HL-60/S4 (cell line): Measurements from ENCODE around the gene IL34.

Source experiments
- in situ Hi-C: fragments of 300-500 bp; cut with MboI; formaldehyde crosslinking; loops from 2 replicates; pipeline ENCODE4 v1.14.3; 2022; ENCODE audit warnings: low sequenced_read_pairs

Gene IL34

DNA sequence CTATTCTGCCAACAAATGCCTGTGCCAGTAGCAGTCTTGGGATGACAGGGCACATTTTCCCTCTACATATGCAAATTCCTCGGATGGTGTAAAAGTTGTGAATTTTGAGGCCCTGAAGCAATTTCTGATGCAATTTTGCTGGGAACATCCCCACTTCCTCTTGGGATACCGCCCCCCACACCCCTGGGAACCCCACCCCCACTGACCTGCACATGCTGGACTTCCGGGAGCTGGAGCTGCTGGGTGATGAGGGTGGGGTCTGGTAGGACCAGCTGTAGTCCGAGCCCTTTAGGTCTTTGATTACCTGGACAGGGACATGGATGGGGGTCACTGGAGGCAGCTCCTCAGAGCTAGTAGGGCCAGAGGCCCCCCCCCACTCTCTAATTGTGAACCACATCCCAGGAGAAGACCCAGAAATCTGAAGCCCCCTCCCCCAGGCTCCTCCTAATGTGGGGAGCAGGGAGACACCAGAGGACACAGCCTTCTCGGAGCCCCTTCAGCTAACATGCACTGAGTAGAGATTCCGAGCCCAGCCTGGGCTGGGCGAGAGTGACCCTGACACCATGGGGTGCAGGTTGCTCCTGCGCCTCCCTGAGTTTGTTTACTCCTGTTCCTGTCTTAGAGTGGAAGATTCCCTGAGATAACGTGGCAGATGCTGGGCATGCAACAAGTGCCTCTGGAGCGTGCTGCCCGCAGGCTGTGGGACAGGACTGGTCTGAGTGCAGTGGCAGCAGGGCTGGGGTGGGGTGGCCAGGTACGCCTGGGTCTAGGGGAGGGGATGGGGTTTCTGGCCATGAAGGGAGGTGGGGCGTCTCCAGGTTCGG lies 30.5 kb downstream of the IL34 start:
- in situ Hi-C loops = loop anchor here (10.0 kb wide), 1 partner anchor 98 kb away; no protein-coding TSS in a partner anchor

DNA sequence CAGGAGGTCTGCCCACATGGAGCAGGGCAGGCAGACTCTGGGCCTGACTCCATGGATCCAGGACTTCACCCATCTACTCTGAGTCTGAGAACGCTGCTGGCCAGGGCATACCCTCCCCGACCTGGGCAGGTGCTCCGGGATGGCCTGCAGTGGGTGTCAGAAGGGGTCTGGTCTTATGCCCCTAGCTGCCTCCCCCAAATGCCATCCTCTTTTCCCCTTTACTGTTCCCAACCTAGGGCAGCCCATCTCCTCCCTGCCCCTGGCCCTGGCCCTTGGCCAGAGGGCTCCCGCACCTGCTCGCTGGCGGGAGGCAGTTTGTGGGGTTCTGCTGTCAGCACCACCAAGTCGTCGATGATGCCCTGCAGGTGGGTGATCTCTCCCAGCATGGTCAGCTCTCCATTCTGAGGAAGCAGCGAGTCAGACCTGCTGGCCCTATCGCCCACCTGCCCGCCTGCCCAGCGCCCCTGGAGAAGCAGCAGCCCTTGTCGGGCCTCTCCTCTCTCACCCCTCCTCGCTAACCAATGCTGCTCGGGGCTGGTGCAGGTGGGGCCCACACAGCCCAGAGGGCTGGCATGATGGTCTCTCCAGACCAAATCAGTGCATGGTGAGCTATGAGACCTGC lies 31.3 kb downstream of the IL34 start:
- in situ Hi-C loops = loop anchor here (10.0 kb wide), 1 partner anchor 97 kb away; no protein-coding TSS in a partner anchor

DNA sequence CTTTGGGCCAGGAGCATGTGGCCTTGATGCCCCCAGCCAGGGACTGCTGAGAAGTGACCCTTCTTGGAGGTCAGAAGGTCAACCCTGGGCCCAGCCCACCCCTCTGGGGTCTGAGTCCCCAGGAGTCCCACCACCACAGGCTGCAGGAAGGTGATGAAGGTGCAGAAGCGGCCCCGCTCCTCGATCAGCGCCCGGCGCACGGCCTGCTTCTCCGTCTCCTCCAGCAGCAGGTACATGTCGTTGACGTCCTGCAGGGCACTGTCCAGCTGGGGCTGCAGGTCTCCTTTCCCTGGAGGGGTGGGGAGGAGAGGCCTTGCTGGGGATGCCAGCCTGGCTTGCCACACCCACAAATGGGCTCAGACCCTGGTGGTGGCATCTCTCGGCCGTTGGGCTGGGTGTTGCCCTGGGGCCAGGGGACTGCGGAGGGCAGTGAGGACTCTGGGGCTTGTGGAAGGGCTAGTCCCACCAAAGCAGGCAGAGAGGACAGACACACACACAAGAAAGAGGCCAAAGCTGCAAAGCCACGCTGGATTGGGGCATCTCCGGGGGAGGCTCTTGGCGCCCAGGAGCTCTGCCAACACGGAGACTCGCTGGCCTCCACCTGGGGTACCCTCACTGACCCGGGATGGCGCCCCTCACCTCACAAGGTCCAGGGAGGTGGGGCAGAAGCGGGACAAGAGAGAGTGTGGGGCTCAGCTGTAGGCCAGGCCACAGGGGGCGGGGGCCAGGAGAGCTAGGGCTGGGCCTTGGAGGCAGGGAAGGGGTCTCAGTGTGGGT lies 31.9 kb downstream of the IL34 start:
- in situ Hi-C loops = loop anchor here (10.0 kb wide), 1 partner anchor 96 kb away; no protein-coding TSS in a partner anchor

DNA sequence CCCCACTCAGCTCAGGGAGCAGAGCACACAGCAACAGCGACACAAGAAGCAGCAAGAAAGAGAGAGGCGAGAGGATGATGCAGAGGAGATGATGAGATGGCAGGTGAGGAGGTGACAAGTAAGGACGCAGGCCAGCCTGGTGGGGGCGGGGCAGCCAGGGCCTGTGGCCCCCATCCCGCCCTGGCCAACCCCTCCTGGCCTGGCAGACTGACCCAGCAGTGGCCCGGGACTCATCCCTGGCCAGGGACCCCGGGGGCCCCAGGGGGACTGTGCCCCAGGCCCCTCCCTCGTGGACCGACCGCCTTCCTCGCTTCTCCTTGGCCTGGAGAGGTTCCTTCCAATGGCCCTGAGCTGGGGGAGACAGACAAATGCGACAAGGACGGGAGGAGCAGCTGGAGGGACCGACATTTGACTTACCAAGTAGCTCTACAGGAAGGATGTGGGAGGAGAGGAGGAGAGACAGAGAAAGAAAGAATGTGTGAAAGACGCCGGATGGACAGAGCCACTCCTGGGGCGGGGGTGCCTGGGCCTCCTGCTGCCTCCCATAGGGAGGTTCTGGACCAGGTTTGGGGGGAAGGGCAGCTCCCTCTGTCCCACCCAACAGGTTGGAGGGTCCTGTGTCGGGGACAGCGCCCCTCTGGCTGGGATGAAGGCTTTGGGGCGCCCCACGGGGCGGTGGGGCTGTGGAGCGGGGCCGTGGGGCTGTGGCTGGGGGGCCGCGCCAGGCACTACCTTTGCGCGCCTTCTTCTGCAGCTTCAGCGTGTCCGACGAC lies 32.7 kb downstream of the IL34 start:
- in situ Hi-C loops = loop anchor here (10.0 kb wide), 1 partner anchor 96 kb away; no protein-coding TSS in a partner anchor

DNA sequence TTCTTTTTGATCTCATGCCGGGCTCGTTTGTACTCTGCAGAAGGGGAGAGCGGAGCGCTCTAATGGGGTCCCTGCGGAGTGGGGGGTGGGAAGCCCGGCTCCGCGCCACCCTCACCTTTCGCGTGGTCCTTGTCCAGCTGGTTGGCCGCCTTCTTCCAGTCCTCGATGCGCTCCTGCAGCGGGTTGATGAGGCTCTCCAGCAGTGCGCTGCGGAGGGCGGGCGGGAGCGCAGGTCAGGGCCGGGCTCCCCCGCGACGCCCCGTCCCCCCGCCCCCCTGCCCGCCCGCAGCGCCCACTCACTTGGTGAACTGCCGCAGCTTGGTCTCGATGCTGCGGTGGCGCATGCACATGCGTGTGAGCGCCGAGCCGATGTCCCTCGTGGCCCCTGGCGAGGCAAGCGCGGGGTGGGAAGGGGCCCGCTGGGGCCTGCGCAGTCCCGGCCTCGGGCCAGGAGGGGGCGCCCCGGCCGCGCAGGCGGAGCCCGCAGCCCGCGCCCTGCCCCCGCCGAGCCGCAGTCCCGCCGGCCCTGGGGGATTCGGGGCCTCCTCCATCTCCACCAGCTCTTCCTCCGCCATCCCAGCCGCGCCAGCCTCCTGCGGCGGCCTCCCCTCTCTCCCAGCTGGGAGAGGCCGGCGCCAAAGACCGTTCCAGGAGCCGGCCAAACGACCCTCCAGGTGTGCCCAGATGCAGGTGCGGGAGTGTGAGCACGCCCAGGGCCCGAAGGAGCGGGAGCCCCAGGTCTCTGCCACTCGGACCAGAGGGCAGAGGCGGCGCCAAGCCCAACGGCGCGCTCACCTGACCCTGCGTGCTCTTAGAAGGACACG lies 33.5 kb downstream of the IL34 start:
- in situ Hi-C loops = loop anchor here (10.0 kb wide), 1 partner anchor 95 kb away; no protein-coding TSS in a partner anchor

DNA sequence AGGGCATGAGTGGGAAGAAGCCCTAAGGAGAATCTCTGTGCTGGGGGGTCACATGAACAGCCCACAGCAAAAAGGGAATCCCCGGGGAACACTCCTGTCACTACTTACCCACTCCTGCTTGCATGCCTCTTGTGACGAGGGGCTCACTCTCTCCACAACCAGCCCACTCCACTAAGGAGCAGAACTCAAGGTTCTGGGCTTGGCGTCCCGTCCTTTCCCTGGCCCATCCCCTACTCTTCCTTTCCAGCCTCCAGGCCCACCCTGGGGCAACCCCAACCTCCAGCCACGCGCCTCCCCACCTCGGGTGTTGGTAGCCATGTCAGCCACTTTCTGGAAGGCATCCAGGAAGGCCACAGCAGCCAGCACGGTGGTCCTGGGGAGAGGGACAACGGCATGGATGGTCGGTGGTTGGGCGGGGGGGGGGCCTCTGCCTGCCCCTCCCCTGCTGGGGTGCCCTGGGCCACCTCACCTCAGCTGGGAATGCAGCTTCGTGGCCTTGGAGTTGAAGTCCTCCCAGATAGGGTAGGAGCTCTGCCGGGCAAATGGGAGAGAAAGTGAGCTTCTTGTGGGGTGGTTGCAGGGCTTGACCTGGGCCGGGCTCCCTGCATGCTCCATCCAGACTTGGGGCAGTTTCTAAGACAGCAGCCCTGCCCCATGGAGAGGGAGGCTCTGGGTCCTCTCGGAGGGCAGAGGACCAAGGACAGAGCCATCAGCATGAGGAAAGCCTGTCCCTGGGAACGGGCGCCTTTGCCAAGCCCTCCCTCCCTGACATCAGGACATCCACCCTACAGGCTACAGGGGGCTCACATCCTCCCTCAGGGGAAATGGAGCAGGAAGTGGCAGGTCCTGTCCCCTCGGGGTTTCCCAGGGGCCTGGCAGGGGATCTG lies 34.4 kb downstream of the IL34 start:
- in situ Hi-C loops = no loop called here

DNA sequence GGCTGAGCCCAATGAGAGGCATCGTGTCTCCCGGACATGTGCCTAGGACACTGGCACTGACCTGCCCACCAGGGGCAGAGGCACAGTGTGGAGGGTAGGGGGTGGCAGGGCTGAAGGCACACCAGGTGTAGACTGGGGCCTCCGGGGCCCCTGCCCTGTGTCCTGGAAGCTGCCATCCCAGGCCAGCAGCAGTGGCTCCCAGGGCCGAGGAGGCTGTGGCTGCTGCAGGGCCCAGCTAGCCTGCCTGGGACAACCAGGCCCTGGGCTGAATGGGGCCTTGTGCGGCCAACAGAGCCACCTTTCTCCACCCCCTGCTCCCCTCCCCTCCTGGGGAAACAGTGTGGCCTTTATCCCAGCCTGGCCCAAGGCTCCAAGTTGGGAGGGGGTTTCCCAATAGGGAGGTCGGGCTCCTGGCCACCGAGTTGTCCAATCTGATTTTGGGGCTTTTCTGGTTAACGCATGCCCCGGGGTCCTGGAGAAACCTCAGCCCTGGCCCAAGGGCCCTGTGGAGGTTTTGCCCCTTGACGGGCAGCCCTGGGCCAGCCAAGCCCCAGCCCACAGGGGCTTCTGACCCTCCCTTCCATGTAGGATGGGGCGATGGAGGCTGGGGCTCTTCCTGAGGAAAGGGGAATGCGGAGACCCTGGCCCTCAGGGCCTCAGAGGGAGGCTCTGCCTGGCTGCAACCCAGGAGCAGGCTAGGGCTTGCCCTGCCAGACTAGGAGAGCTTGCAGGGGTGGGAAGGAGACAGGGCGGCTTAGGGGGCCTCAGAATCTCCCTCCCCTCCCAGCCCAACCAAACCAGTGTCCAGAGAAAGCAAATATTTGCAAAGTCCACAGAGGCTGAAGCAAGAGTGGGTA lies 35.3 kb downstream of the IL34 start:
- in situ Hi-C loops = no loop called here

DNA sequence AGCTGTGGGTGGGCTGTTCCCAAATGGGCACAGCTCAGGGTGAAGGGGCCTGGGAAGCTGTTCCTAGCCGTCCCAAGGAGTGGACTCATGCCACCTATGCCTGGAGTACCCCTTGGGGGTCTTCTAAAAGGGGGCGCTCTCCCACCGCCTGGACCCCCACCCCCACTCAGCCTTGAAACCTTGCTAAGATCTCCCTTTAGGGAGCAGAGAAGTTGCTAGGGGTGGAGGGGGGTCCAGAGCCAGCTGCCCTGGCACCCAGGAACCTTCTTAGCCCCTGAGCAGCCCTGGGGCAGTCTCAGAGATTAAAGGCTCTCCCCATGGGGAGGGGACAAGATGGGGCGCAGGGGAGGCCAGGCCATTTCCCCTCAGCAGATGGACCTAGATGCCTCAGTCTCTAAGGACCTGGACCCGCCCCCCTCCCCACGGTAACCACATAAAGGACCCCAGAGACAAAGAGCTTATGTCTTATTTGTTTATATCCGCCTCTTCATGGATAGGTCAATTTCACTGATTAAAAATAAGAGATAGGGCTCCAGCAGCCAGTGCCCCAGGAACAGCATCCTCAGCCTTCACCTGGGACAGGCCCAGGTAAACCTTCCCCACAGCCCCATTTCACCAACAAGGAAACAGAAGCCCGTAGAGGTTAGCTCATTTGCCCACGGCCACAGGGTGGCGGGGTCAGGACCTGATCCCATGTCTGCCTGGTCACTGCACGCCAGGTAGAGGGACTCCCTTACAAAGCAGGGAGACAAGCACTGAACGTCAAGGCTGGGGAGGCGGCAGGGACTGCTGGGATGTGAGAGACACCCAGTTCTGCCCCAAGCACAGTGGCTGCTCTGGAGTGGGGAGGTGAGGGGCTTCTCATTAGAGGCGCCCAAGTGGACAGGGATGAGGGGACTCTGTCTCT lies 36.1 kb downstream of the IL34 start:
- in situ Hi-C loops = no loop called here

DNA sequence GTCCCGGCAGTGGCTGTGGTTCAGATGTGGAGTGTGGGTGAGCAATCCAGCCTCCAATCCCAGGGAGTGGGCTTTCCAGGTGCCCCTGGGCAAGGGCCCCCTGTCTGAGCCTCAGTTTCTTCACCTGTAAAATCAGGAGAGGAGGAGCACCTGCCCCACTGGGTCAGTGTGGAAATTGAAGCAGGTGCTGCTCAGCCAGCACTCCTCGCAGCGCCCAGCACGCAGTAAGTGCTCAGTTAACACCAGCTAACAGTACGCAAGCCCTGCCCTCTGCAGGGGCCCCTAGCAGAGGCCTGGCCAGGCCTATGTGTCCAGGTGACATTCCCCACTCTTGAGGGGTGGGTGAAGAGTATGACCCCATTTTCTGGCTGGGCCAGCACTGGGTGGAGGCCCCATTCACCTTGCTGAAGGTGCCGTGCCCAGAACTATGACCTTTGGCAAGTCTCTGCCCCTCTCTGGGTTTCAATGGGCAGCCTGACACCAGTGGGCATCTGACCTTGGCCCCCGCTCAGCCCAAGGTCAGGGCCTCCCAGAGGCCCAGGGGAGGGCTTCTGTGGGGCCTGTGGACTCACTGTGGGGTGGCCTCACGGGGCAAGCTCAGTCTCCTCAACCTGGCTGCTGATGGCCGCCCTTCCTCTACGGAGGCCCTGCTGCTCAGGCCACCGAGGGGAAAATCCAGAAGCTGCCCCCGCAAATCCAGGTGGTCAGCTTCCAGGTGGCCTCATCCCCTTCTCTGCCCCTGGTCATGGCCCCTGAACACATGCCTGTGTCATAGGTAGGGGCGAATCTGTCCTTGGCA lies 37.0 kb downstream of the IL34 start:
- in situ Hi-C loops = no loop called here

DNA sequence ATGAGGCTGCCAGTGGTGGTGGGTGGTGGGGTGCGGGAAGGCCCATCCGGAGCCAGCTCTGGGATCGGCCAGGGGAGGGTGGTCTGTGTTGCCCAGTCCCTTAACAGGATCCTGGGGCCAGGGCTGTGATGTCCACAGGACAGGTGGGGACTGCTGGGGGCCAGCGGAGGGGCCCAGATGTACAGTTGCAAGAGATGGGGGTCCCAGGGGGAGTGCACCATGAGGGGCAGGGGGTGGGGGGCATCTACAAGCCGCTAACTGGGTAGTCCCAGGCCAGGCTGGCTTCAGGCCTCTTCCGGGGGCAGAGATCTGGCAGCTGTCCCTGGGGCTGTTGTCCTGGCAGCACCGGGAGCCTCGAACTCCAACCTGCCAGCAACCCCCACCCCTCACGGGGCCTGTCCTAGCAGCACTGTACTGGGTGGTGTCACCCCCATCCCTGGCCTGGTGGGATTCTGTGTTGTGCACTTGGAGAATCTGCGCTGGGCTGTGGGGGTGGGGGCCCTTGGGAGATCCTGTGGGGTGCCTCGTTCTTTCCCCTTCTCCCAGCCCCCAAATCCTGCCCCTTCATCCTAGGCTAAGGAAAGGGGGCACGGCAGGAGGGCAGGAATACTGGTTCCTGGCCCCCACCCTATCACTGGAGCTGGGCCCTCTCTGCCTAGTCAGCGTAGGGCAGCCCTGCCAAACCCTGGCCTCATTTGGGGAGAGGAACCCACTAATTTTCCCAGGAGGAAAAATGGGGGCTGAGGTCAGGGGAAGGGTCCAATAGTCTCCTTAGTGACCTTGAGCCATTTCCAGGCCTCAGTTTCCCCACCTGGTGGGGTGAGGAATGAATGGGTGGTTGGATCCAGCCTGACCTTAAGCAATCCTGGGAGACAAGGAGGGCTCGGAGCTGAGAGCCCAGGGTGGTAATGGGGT lies 38.0 kb downstream of the IL34 start:
- in situ Hi-C loops = no loop called here

DNA sequence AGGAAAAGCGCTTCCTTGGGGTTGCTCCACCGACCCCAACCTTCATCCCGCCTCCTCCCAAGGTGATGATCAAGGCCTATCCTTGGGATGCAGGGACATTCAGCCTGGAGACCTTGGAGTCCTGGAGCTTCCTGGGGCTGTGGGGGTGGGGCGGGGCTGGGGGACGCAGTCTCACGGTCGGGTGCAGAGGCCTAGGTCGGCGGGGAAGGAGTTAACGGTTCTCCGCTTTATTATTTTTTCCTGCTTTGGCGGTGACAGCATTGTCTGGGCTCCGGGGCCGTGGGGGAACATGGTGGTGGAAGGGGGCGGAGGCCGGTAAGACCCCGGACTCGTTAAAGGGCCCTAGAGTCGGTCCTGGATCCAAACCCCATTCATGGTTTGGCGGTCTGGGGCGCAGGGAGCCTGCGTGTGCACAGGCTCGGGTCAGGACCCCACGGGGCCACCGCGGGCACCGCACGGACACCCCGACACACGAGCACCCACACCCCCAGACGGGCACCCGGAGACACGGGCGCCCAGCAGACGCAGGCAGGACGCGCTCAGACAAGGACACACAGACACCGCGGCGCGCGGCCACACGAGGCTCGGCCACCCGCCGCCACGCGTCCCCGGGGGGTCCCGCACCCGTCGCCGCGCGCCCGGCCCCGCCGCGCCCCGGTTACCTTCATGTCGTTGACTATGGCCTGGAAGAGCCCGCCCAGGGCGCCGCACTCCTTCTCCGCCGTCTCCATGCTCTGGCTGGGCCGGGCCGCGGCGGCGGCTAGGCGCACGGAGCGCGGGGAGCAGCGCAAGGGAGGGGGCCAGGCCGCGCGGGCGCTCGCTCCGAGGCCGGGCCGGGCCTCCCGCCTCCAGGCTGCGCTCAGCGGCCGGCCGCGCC lies 38.9 kb downstream of the IL34 start:
- in situ Hi-C loops = no loop called here

DNA sequence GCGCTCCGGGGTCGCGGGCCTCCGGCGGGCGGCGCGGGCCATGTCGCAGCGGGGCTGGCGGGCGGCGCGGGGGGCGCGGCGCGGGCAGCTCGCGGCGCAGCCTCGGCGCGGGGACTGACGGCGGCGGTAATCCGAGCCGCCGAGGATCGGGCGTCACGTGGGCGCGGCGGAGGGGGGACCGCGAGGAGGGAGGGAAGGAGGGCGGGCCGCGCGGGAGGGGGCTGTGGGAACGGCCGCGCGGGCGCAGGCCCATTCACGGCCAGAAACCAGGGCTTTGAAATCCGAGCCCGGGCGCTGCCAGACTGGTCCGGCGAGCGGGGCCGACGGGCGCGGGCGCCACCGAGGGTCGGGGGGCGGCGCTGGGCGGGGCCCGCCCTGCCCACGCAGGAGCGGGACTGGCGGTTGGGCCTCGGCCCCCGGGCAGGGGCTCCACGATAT lies 39.6 kb downstream of the IL34 start, which contains the start of gene MTSS2:
MTSS2 (minus strand) TSS at position 116 of the 438 bp plus-strand sequence. CDS start 262 bp downstream, outside the sequence.
- in situ Hi-C loops = no loop called here

DNA sequence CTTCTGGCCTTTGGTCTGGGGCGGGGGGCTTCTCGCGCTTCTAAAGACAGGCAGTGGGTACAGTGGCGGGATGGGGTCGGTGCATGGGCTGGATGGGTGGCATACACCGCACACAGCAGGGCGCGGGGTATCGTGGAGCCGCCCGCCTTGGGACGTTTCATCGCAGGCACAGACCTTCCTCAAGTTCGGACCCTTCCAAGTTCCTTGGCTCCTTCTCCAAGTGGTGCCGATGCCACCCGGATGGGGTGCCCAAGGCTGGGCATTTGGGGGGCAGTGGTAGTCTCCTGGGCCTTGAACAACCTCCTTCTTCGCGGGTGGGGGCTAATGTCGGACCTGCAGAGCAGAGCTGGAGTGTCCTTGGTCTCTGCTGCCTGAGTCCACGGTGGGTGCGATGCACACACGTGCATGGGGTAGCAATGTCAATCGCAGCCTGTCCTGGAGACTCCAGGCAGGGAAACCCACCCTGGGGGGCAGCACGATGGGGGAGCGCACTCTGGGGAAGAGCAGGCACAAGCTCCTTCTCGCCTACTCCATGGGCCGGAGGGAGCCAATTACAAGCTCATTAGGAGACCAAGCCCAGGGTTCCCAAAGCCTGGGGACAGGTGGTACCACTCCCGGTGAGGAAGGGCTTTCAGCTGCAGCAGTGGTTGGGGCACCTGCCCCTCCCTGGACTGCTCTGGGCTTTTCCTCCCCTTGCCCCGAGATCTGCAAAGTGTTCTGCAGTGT lies 40.2 kb downstream of the IL34 start:
- in situ Hi-C loops = no loop called here
